Testis (tissue), 3 donors: ENCODE data around the gene DPEP2. TPM values are rescaled to one million over a fixed set of nuclear protein-coding genes. Genes with fewer than 3 reads are reported as not detected.
A peak's percentile ranks its signal among the peaks of the same experiment; 100 is the strongest.
"Not testable (repeated sequence)": the region's sequence is repeated elsewhere in the genome, so short reads cannot be mapped to it uniquely, and the experiment has no call there.

Source experiments
- DNase-seq: peaks from one replicate; pipeline ENCODE4 v3.0.0-alpha.2; 2019
- H3K27ac ChIP-seq, 2 donors: fragments of 200-600 bp; sonication (generic); one replicate each; pipeline ENCODE4 v1.5.1; 2019
- H3K27me3 ChIP-seq: fragments of 200-600 bp; sonication (generic); one replicate; pipeline ENCODE4 v1.5.1; 2019
- H3K36me3 ChIP-seq: fragments of 200-600 bp; sonication (generic); one replicate; pipeline ENCODE4 v1.5.1; 2017; ENCODE audit warnings: low read depth; ENCODE audit errors: missing control alignments
- H3K4me1 ChIP-seq: fragments of 200-600 bp; sonication (generic); one replicate; pipeline ENCODE4 v1.5.1; 2019
- H3K4me3 ChIP-seq, 2 donors: fragments of 200-600 bp; sonication (generic); one replicate each; pipeline ENCODE4 v1.5.1; 2017 to 2019
- H3K9me3 ChIP-seq: fragments of 200-600 bp; sonication (generic); one replicate; pipeline ENCODE4 v1.5.1; 2017
- POLR2A ChIP-seq: fragments of 450-650 bp; IDR thresholded peaks from one replicate; pipeline ENCODE4 v1.6.1; 2017; ENCODE audit warnings: antibody characterized with exemption, mild to moderate bottlenecking, moderate library complexity
- WGBS, 2 donors: methylation state at CpG; one replicate each; pipeline ENCODE4 v1.1.5; 2018; 5-methylcytosine and 5-hydroxymethylcytosine counted together
- intact Hi-C: fragments of 100-400 bp; cut with DNase I; formaldehyde crosslinking; loops from one replicate; pipeline ENCODE4 v1.15.1; 2023; ENCODE audit warnings: low total_unique reads
- polyA plus RNA-seq: library from polyadenylated mRNA; stranded (reverse); fragments of 350-450 nt; fragmentation: Illumina TruSeq; extraction: RNeasy Lipid Tissue Mini Kit (QIAGEN cat#74804); gene quantifications from one replicate; pipeline ENCODE4 v1.2.3, GENCODE V29; 2014; ENCODE audit warnings: low read depth, low replicate concordance; ENCODE audit not compliant: insufficient read depth
- small RNA-seq, 2 donors: library from RNA; depleted of rRNA; stranded (forward); fragments of <200 nt; gene quantifications; one replicate each; pipeline ENCODE3, GENCODE V24; 2016
- total RNA-seq, 2 donors: library from RNA; depleted of rRNA; stranded (reverse); fragments of >200 nt; gene quantifications; one replicate each; pipeline ENCODE4 v1.2.3, GENCODE V29; 2016
- TF ChIP-seq, protein P1 (sequence below), 3 experiments: fragments of 450-650 bp in 2 of 3; fragments of 200-600 bp in 1 of 3; sonication (generic) in 1 of 3; IDR thresholded peaks; one replicate each; pipeline ENCODE4 v1.5.1; 2016 to 2019; ENCODE audit warnings: antibody characterized with exemption in 3 of 3, mild to moderate bottlenecking in 2 of 3, moderate library complexity in 1 of 3

The DPEP2 gene
- total and polyA plus RNA-seq, 3 donors from 2014 or later = 2.7 to 5.9 (median 3.0) TPM

GRCh38 chr16:67941469-67942199 is 57.6 kb downstream of the DPEP2 start:
- no peak for TF ChIP-seq POLR2A
- TF ChIP-seq, protein P1, sequence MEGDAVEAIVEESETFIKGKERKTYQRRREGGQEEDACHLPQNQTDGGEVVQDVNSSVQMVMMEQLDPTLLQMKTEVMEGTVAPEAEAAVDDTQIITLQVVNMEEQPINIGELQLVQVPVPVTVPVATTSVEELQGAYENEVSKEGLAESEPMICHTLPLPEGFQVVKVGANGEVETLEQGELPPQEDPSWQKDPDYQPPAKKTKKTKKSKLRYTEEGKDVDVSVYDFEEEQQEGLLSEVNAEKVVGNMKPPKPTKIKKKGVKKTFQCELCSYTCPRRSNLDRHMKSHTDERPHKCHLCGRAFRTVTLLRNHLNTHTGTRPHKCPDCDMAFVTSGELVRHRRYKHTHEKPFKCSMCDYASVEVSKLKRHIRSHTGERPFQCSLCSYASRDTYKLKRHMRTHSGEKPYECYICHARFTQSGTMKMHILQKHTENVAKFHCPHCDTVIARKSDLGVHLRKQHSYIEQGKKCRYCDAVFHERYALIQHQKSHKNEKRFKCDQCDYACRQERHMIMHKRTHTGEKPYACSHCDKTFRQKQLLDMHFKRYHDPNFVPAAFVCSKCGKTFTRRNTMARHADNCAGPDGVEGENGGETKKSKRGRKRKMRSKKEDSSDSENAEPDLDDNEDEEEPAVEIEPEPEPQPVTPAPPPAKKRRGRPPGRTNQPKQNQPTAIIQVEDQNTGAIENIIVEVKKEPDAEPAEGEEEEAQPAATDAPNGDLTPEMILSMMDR (IDR thresholded peaks at IDR 0.05) = no peak
- Histone ChIP-seq H3K9me3 (no peaks in the 10 kb centered on the region), H3K27ac (no peak overlapping the region), H3K36me3 (no peaks in the 10 kb centered on the region), H3K4me3 (no peak overlapping the region), H3K4me1 (peaks cover 22% of the 10 kb centered on the region), H3K27me3 (no peaks in the 10 kb centered on the region)
- DNase-seq = no peak
- WGBS, 2 donors = 79 to 84% methylated on average over 7 to 9 of the region's 9 CpGs
- intact Hi-C loops = no loop called here

- Histone ChIP-seq H3K36me3 (no peaks in the 10 kb centered on the region), H3K27ac (no peak overlapping the region), H3K9me3 (no peaks in the 10 kb centered on the region), H3K4me1 (peaks cover 22% of the 10 kb centered on the region), H3K4me3 (no peak overlapping the region), H3K27me3 (no peaks in the 10 kb centered on the region)
- intact Hi-C loops = no loop called here
- TF ChIP-seq, protein P1 (IDR thresholded peaks at IDR 0.05) = no peak
- no peak for TF ChIP-seq POLR2A
- WGBS, 2 donors = 95 to 97% methylated on average over 5 of the region's 5 CpGs
- DNase-seq = no peak
These were observed 58.7 kb downstream of the DPEP2 start for GRCh38 chr16:67940446-67941089.

GRCh38 chr16:67939507-67940445 is 59.5 kb downstream of the DPEP2 start:
- Histone ChIP-seq H3K4me3 (no peak overlapping the region), H3K4me1 (peaks cover 29% of the 10 kb centered on the region), H3K27me3 (no peaks in the 10 kb centered on the region), H3K27ac (no peak overlapping the region), H3K36me3 (no peaks in the 10 kb centered on the region), H3K9me3 (no peaks in the 10 kb centered on the region)
- peak; percentile 45 for DNase-seq
- TF ChIP-seq, protein P1 (IDR thresholded peaks at IDR 0.05) = no peak
- no peak for TF ChIP-seq POLR2A
- 77 to 86% methylated on average over 13 to 33 of the region's 33 CpGs for WGBS, 2 donors
- intact Hi-C loops = no loop called here

DNA sequence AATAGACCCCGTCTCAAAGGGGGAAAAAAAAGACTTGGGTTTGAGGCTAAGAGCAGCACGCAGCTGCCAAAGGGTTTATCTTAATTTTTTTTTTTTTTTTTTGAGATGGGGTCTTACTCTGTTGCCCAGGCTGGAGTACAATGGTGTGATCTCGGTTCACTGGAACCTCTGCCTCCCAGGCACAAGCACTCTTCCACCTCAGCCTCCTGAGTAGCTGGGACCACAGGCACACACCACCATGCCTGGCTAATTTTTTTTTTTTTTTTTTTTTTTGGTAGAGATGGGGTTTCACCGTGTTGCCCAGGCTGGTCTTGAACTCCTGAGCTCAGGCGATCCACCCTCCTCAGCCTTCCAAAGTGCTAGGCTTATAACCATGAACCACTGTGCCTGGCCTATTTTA is 61.6 kb downstream of the DPEP2 start:
- intact Hi-C loops, DNase-seq, H3K27ac ChIP-seq, H3K36me3 ChIP-seq, H3K27me3 ChIP-seq, H3K9me3 ChIP-seq, H3K4me3 ChIP-seq: not testable (repeated sequence)
- H3K4me1 ChIP-seq = peaks cover 18% of the 10 kb centered on the region
- WGBS, 2 donors = 85 to 97% methylated on average over 5 of the region's 5 CpGs

Small RNA genes lying within 50 kb of the gene (small RNA-seq; reads per million reads assigned to genes)
- gene RNU6-359P = 0 reads per million in 2 donors

Other genes starting within 250 kb of the DPEP2 start
- 10 to 100 TPM; 23.0 to 25.2 TPM for gene RANBP10, start 192.9 kb downstream of the DPEP2 start, total RNA-seq
- 23.5 TPM for gene RANBP10, start 192.9 kb downstream of the DPEP2 start, polyA plus RNA-seq
- 10 to 100 TPM; 31.3 to 40.4 TPM for gene TSNAXIP1, start 192.6 kb downstream of the DPEP2 start, total RNA-seq
- 93.7 TPM for gene TSNAXIP1, start 192.6 kb downstream of the DPEP2 start, polyA plus RNA-seq
- 10 to 100 TPM; 56.8 to 59.7 TPM for gene THAP11, start 157.2 kb downstream of the DPEP2 start, total RNA-seq
- 24.0 TPM for gene THAP11, start 157.2 kb downstream of the DPEP2 start, polyA plus RNA-seq
- gene NUTF2, start 152.6 kb downstream of the DPEP2 start, total RNA-seq = 100 to 1,000 TPM; 239 to 297 TPM
- 121 TPM for gene NUTF2, start 152.6 kb downstream of the DPEP2 start, polyA plus RNA-seq
- 100 to 1,000 TPM; 115 to 154 TPM for gene CENPT, start 151.8 kb downstream of the DPEP2 start, total RNA-seq
- 108 TPM for gene CENPT, start 151.8 kb downstream of the DPEP2 start, polyA plus RNA-seq
- gene EDC4, start 126.4 kb downstream of the DPEP2 start, total RNA-seq = 100 to 1,000 TPM; 106 to 107 TPM
- 96.7 TPM for gene EDC4, start 126.4 kb downstream of the DPEP2 start, polyA plus RNA-seq
- 1 to 10 TPM; 4.2 to 8.1 TPM for gene NRN1L, start 114.6 kb downstream of the DPEP2 start, total RNA-seq
- 2.9 TPM for gene NRN1L, start 114.6 kb downstream of the DPEP2 start, polyA plus RNA-seq
- 10 to 100 TPM; 47.7 to 50.5 TPM for gene PSKH1, start 106.2 kb downstream of the DPEP2 start, total RNA-seq
- gene PSKH1, start 106.2 kb downstream of the DPEP2 start, polyA plus RNA-seq = 66.8 TPM
- gene CTRL, start 67.6 kb downstream of the DPEP2 start, total RNA-seq = 1 to 10 TPM in 1 of 2 donors, under 1 TPM in 1; 0.62 to 1.7 TPM
- gene CTRL, start 67.6 kb downstream of the DPEP2 start, polyA plus RNA-seq = 0.36 TPM
- 10 to 100 TPM; 13.2 to 14.2 TPM for gene PSMB10, start 62.6 kb downstream of the DPEP2 start, total RNA-seq
- gene PSMB10, start 62.6 kb downstream of the DPEP2 start, polyA plus RNA-seq = 49.1 TPM
- gene LCAT, start 55.4 kb downstream of the DPEP2 start, total RNA-seq = 10 to 100 TPM; 20.6 to 25.3 TPM
- gene LCAT, start 55.4 kb downstream of the DPEP2 start, polyA plus RNA-seq = 12.9 TPM
- gene SLC12A4, start 30.8 kb downstream of the DPEP2 start, total RNA-seq = 10 to 100 TPM; 64.3 to 68.4 TPM
- 46.7 TPM for gene SLC12A4, start 30.8 kb downstream of the DPEP2 start, polyA plus RNA-seq
- gene DPEP3, start 19.0 kb downstream of the DPEP2 start, total RNA-seq = 100 to 1,000 TPM; 127 to 138 TPM
- 61.0 TPM for gene DPEP3, start 19.0 kb downstream of the DPEP2 start, polyA plus RNA-seq
- 1 to 10 TPM; 2.4 to 4.1 TPM for gene DPEP2NB, start 16.4 kb upstream of the DPEP2 start, total RNA-seq
- gene DPEP2NB, start 16.4 kb upstream of the DPEP2 start, polyA plus RNA-seq = 3.2 TPM
- gene DDX28, start 23.7 kb upstream of the DPEP2 start, total RNA-seq = 10 to 100 TPM; 19.1 to 19.9 TPM
- 18.6 TPM for gene DDX28, start 23.7 kb upstream of the DPEP2 start, polyA plus RNA-seq
- gene DUS2, start 23.8 kb upstream of the DPEP2 start, total RNA-seq = 10 to 100 TPM; 24.6 to 32.4 TPM
- 62.5 TPM for gene DUS2, start 23.8 kb upstream of the DPEP2 start, polyA plus RNA-seq
- 100 to 1,000 TPM in 1 of 2 donors, 10 to 100 TPM in 1; 94.7 to 115 TPM for gene NFATC3, start 85.9 kb upstream of the DPEP2 start, total RNA-seq
- 78.0 TPM for gene NFATC3, start 85.9 kb upstream of the DPEP2 start, polyA plus RNA-seq
- gene ESRP2, start 236.6 kb upstream of the DPEP2 start, total RNA-seq = 10 to 100 TPM; 12.8 to 14.6 TPM
- 30.6 TPM for gene ESRP2, start 236.6 kb upstream of the DPEP2 start, polyA plus RNA-seq
- gene PLA2G15, start 245.9 kb upstream of the DPEP2 start, total RNA-seq = 10 to 100 TPM; 37.2 to 44.7 TPM
- 27.3 TPM for gene PLA2G15, start 245.9 kb upstream of the DPEP2 start, polyA plus RNA-seq